SU-DHL-6 (cell line): ENCODE data around the gene PARP12.

ENCODE experiments used
- H2AFZ ChIP-seq: fragments of 200-600 bp; sonication (generic); 2 replicates; pipeline ENCODE4 v1.6.1; 2014; ENCODE audit warnings: low read depth, mild to moderate bottlenecking, moderate library complexity, mixed read lengths, antibody characterized with exemption, low read length; ENCODE audit not compliant: severe bottlenecking
- H3F3A ChIP-seq: fragments of 200-600 bp; shearing (Covaris generic); 2 replicates; pipeline ENCODE4 v1.6.0; 2016; ENCODE audit warnings: antibody characterized with exemption, mild to moderate bottlenecking; ENCODE audit not compliant: insufficient read depth
- H3K27ac ChIP-seq: fragments of 200-600 bp; sonication (generic); 2 replicates; pipeline ENCODE4 v1.5.1; 2016; ENCODE audit warnings: low read depth, mild to moderate bottlenecking, low read length, moderate library complexity, mixed read lengths
- H3K27me3 ChIP-seq: fragments of 200-600 bp; sonication (generic), shearing (Covaris generic); 2 replicates; pipeline ENCODE4 v1.6.0; 2014; ENCODE audit warnings: mild to moderate bottlenecking, low read length
- H3K36me3 ChIP-seq: fragments of 200-600 bp; sonication (generic); 2 replicates; pipeline ENCODE4 v1.6.1; 2014; ENCODE audit warnings: mild to moderate bottlenecking, low read length, mixed read lengths
- H3K4me2 ChIP-seq: fragments of 300-600, 200-600 bp; shearing (Covaris generic), sonication (generic); 2 replicates; pipeline ENCODE4 v1.6.0; 2014; ENCODE audit warnings: low read length, low read depth, mild to moderate bottlenecking; ENCODE audit not compliant: poor library complexity, severe bottlenecking
- H3K4me3 ChIP-seq: fragments of 200-600 bp; sonication (generic); 2 replicates; pipeline ENCODE4 v1.5.1; 2014; ENCODE audit warnings: antibody characterized with exemption, low read length, mild to moderate bottlenecking, mixed read lengths; ENCODE audit not compliant: insufficient read depth, poor library complexity, severe bottlenecking
- H3K79me2 ChIP-seq: fragments of 200-600 bp; sonication (generic); 2 replicates; pipeline ENCODE4 v1.6.1; 2014; ENCODE audit warnings: mild to moderate bottlenecking, low read length, moderate library complexity; ENCODE audit not compliant: insufficient read depth
- H3K9ac ChIP-seq: fragments of 200-600 bp; sonication (generic); 2 replicates; pipeline ENCODE4 v1.7.0; 2014; ENCODE audit warnings: mild to moderate bottlenecking, low read length
- H3K9me2 ChIP-seq: fragments of 200-600 bp; sonication (generic); replicated peaks from 2 replicates; pipeline ENCODE4 v1.6.1; 2014; ENCODE audit warnings: low read length; ENCODE audit not compliant: insufficient read depth
- H3K9me3 ChIP-seq: fragments of 200-600 bp; sonication (generic); 2 replicates; pipeline ENCODE4 v1.6.1; 2014; ENCODE audit warnings: low read length, mixed read lengths; ENCODE audit not compliant: insufficient read depth
- H4K20me1 ChIP-seq: fragments of 200-600 bp; sonication (generic); 2 replicates; pipeline ENCODE4 v1.6.1; 2014; ENCODE audit warnings: low read depth, mild to moderate bottlenecking, antibody characterized with exemption, low read length, moderate library complexity, mixed read lengths
- EZH2phosphoT487 ChIP-seq: fragments of 200-600 bp; sonication (generic), shearing (Covaris generic); conservative IDR thresholded peaks from 2 replicates; pipeline ENCODE4 v1.6.1; 2018; ENCODE audit warnings: mild to moderate bottlenecking, antibody characterized with exemption, low read length, moderate library complexity, mixed read lengths
- TF ChIP-seq, protein P1 (sequence below): fragments of 200-600 bp; sonication (generic); IDR thresholded peaks from one replicate; pipeline ENCODE4 v1.5.1; 2017; ENCODE audit warnings: antibody characterized with exemption, mild to moderate bottlenecking, low read length, moderate library complexity; ENCODE audit not compliant: insufficient read depth, poor library complexity, severe bottlenecking

Gene PARP12

DNA sequence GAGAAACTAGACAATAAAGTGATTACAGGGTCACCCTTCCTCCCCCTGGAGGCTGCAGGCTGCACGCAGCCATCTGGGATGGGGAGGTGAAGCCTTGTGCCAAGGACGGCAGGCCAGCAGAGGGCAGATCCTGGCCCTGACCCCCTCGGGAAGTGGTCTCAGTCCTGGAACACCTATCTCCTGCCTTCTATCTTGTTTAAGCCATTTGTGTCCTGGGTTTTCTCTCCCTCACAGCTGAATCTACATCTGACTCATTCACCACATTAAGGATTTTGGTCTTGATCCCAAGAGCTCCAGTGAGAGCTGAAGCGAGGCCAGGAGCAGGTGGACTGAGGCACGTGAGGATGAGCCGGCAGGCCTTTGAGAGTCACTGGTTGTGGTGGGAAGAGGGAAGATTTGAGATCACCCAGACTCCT, 16.4 kb upstream of the PARP12 start:
- no peaks in the 10 kb centered on the region for H3K27me3 ChIP-seq
- no peak overlapping the region for H3K27ac ChIP-seq
- no peaks in the 10 kb centered on the region for H3K36me3 ChIP-seq
- no peaks in the 10 kb centered on the region for H3K9me3 ChIP-seq
- H3K9me2 ChIP-seq = no peaks in the 10 kb centered on the region
- no peak overlapping the region for H3K9ac ChIP-seq
- no peaks in the 10 kb centered on the region for H3F3A ChIP-seq
- TF ChIP-seq EZH2phosphoT487 = no peak
- TF ChIP-seq, protein P1, sequence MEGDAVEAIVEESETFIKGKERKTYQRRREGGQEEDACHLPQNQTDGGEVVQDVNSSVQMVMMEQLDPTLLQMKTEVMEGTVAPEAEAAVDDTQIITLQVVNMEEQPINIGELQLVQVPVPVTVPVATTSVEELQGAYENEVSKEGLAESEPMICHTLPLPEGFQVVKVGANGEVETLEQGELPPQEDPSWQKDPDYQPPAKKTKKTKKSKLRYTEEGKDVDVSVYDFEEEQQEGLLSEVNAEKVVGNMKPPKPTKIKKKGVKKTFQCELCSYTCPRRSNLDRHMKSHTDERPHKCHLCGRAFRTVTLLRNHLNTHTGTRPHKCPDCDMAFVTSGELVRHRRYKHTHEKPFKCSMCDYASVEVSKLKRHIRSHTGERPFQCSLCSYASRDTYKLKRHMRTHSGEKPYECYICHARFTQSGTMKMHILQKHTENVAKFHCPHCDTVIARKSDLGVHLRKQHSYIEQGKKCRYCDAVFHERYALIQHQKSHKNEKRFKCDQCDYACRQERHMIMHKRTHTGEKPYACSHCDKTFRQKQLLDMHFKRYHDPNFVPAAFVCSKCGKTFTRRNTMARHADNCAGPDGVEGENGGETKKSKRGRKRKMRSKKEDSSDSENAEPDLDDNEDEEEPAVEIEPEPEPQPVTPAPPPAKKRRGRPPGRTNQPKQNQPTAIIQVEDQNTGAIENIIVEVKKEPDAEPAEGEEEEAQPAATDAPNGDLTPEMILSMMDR = no peak
- no peak overlapping the region for H2AFZ ChIP-seq
- H3K4me3 ChIP-seq = no peak overlapping the region
- no peaks in the 10 kb centered on the region for H4K20me1 ChIP-seq
- no peak overlapping the region for H3K4me2 ChIP-seq
- no peaks in the 10 kb centered on the region for H3K79me2 ChIP-seq

DNA sequence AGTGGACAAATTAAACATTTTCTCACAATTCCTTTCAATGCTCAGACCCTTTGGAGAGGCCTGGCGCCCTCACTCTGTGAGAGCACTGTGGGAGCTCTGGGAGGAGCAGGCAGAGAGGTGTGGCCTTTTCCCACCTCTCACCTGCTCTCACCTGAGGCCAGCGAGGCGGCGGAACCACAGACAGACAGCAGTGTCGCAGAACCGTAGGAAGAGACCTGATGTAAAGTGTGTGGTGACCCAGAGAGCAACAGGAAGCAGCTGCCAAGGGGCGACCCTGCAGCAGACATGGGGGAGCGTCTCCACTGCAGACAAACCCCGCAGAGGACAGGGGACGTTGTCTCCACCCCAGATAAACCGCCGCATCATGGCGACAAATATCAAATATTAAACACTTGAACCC, 15.6 kb upstream of the PARP12 start:
- Histone ChIP-seq H3K4me2 (no peak overlapping the region), H2AFZ (no peak overlapping the region), H3K36me3 (no peaks in the 10 kb centered on the region), H3F3A (no peaks in the 10 kb centered on the region), H3K27ac (no peak overlapping the region), H3K79me2 (no peaks in the 10 kb centered on the region), H3K9ac (no peak overlapping the region), H3K4me3 (no peak overlapping the region), H3K27me3 (no peaks in the 10 kb centered on the region), H4K20me1 (no peaks in the 10 kb centered on the region), H3K9me2 (no peaks in the 10 kb centered on the region), H3K9me3 (no peaks in the 10 kb centered on the region)
- TF ChIP-seq EZH2phosphoT487 = no peak
- TF ChIP-seq, protein P1 = no peak

DNA sequence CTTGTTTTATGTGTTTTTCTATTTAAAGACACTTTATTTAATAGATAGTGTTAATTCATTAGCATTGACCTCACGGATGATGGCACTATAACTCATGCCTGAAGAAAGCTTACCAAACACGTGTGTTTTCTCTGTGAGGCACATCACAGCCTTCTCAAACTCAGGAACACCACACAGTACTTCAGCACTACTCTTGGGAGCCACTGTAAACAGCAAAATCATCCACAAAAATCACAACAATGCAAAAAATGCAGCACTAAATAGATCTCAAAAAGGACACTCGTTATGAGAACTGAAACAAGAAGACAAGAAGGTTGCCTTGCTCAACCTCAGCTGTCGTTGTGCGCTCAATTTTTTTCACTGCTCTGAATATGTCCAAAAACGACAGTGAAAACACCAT, 12.0 kb upstream of the PARP12 start:
- no peak overlapping the region for H3K27ac ChIP-seq
- H2AFZ ChIP-seq = no peak overlapping the region
- H3K9me2 ChIP-seq = no peaks in the 10 kb centered on the region
- no peaks in the 10 kb centered on the region for H3K79me2 ChIP-seq
- H3K9me3 ChIP-seq = no peaks in the 10 kb centered on the region
- H3F3A ChIP-seq = no peaks in the 10 kb centered on the region
- no peak for TF ChIP-seq EZH2phosphoT487
- TF ChIP-seq, protein P1 = no peak
- H3K36me3 ChIP-seq = no peaks in the 10 kb centered on the region
- no peak overlapping the region for H3K4me2 ChIP-seq
- no peak overlapping the region for H3K4me3 ChIP-seq
- no peaks in the 10 kb centered on the region for H3K27me3 ChIP-seq
- no peaks in the 10 kb centered on the region for H4K20me1 ChIP-seq
- H3K9ac ChIP-seq = no peak overlapping the region
